H1 (cell line): ENCODE measurements around the gene VWA5B2.

Experiments used
- CREB1 ChIP-seq: IDR thresholded peaks from 2 replicates; pipeline ENCODE4 v1.6.1; 2012; ENCODE audit warnings: inconsistent platforms
- POLR2AphosphoS5 ChIP-seq: IDR thresholded peaks from 2 replicates; pipeline ENCODE4 v1.6.1; 2011; ENCODE audit warnings: low read depth, low read length
- RBBP5 ChIP-seq: IDR thresholded peaks from 2 replicates; pipeline ENCODE4 v1.7.1; 2012; ENCODE audit warnings: low read depth, mild to moderate bottlenecking, inconsistent platforms, low read length, moderate library complexity, borderline replicate concordance

DNA sequence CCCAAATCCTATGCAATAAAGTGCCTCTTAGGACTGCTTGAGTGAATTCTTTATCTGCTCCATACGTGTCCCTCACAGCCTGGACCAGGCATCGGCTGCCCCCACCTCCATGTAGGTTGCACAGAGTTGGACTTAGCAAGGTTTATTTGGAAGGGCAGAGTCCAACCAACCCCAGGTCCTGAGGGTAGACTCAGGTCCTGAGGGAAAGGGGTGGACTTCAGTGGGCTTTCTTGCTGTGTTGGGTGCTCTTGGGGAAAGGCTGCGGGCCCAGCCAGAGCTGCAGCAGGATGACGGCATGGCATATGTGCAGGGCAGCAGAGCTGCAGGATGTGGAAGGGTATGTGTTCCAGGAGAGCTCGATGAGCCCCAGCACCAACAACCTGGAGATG, 12.9 kb downstream of the VWA5B2 start:
- TF ChIP-seq CREB1 (no peak), RBBP5 (no peak), POLR2AphosphoS5 (no peak)
